NCI-H345 treated with DMSO at 0.1 percent for 48 hours (cell line): ENCODE data around the gene DENND11.

Source experiments
- DNase-seq: peaks from one replicate; lab custom pipeline; 2025; ENCODE audit not compliant: unreplicated experiment; lab: John Stamatoyannopoulos, UW

DENND11 gene, protein sequence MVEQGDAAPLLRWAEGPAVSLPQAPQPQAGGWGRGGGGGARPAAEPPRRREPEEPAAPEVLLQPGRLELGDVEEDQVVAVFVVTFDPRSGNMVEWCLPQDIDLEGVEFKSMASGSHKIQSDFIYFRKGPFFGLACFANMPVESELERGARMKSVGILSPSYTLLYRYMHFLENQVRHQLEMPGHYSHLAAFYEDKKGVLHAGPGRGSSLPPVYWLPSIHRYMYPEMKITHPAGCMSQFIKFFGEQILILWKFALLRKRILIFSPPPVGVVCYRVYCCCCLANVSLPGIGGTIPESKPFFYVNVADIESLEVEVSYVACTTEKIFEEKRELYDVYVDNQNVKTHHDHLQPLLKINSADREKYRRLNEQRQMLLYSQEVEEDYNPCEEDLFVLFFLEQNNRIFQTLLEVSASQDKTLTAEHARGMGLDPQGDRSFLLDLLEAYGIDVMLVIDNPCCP

GRCh38 chr7:141702047-141702567, at the start of gene DENND11:
TSS of gene DENND11 (minus strand) at chr7:141702166. CDS start at chr7:141702153, 13 bp downstream.
- peak; percentile 42 for DNase-seq

- no peak for DNase-seq
Observed at GRCh38 chr7:141748396-141748795, 46.4 kb upstream of the DENND11 start.

GRCh38 chr7:141744131-141744530, 42.2 kb upstream of the DENND11 start:
- DNase-seq, result no peak

DNA sequence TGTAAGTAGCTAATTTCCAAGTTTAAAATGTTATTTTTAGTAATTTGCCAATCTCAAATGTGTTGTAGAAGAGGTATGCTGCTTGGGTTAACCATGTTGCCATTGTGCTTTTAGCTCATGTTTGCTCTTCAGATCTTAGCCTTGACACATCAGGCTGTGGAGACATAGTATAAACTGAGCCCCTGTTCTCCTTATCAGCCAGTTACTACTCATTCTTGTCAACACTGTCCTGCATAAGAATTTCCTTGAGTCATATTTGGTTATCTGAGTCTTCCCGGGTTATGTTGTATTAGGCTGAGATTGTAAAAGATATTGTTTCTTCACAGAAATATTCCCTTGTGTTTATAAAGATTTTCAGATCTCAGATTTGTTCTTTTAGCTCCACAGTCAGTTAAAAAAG, 40.3 kb upstream of the DENND11 start:
- DNase-seq, result no peak

DNA sequence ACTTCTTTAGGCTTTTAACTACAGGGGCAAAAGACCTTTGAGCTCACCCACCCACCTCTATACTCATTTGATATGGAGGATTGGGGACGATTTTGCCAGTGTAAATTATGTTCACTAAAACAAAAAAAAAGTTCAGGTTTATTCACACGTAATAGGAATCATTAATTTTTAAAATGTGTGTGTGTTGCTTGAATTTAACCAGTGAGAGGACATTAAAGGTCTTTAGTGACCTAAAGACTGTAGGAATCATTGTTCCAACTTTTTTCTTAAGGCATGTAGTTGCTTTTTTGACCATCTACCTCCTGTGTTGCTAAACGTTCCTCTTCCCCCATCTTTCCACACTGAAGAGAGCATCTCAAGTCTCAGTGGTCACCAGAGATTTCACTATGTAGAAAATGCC, 37.3 kb upstream of the DENND11 start:
- no peak for DNase-seq

DNA sequence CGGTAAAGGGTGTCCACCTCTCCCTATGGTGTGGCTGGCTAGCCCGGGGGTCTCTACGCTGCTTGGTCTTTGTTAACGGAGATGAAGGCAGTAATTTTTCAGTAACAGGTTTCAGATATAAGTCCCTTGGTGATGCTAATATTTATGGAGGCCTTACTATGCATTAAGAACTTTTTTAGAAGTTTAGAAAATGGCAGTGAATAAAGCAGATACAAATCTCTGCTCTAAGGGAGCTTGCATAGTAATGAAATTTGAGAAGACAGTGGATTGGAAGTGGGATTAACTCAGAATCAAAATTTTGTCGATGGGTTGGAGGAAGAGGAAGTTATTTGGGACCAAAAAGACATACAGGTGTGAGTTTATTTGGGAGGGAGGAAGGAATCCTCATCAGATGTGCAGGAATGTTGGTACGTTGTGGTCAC, 36.6 kb upstream of the DENND11 start:
- DNase-seq, result no peak

DNA sequence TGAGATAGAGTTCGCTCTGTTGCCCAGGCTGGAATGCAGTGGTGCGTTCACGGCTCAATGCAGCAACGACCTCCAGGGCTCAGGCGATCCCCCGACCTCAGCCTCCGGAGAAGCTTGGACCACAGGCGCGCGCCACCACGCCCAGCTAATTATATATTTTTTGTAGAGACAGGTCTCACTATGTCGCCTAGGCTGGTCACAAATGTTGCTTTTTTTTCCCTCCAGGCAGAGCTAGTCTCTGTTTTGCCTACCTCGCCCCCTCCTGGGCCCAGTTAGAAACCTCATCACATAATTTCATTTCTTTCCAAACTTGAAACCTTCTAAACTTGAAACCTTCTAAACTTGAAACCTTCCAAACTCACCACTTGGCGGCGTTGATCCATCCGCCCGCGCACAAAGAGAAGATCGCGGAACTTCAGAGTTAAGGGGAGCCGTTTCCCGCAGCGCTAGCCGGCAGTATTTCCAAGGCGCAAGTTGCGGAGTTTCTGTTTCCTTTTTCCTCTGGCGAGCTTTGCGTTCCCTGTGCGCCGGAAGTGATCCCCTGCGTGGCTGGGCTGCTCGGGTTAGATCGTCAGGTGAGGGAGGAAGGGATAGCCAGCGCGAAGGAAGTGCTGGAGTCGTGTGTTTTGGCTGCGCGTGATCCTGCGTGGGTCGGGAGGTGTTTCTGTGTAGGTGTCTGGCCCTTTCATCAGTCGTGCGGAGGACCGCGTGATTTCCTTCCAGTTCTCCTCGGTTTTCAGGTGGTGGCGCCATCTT, 36.0 kb upstream of the DENND11 start, which contains the start of gene SSBP1:
Gene SSBP1, plus strand, starts transcription at position 523 of the 756 bp plus-strand sequence. CDS start 809 bp downstream, outside the sequence.
- DNase-seq, result peak; percentile 94

DNA sequence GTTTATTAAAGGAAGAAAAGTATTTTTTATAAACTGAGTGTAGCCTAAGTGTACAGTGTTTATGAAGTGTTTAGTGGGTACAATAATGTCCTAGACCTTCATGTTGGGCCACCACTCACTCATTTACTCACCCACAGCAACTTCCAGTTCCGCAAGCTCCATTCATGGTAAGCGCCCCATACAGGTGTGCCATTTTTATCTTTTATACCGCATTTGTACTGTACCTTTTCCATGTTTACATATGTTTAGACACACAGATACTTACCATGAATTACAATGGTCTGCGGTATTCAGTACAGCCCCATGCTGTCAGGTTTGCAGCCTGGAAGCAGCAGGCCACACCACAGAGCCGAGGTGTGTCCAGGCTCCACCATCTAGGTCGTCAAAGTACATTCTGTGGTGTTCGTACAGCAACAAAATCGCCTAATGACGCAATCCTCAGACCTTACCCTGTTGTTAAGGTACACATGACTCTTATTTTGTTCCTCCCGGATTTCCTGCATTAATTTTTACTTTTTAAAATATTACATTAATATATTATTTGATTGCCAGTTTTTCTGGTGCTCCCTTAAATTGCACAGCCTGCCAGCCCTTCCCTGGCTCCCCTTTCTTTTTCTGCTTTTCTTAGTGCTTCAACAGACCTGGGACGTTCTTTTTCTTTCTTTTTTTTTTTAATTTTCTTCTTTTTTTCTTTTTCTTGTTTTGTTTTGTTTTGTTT, 35.3 kb upstream of the DENND11 start:
- no peak for DNase-seq

GRCh38 chr7:141731476-141732149, 29.6 kb upstream of the DENND11 start:
- no peak for DNase-seq

- no peak for DNase-seq
Observed at GRCh38 chr7:141729020-141729419, 27.1 kb upstream of the DENND11 start.

GRCh38 chr7:141722529-141722928, 20.6 kb upstream of the DENND11 start:
- no peak for DNase-seq

DNA sequence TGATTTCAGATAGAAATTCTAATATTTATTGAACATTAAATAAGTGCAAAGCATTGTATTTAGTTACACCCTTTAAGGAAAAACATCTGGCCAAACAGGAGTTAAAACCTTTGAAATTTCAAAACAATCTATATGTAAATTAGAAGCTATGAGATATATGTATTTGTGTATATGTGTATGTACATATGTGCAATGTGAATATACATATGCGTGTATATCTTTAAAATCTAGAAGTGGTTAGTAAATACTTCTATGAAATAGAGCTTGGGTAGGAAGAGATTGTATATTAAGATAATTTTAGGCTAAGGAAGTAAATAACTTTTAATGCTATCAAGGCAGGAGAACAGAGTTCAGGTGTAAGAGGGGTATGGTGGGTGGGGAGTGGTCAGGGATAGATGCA, 15.5 kb upstream of the DENND11 start:
- no peak for DNase-seq

DNA sequence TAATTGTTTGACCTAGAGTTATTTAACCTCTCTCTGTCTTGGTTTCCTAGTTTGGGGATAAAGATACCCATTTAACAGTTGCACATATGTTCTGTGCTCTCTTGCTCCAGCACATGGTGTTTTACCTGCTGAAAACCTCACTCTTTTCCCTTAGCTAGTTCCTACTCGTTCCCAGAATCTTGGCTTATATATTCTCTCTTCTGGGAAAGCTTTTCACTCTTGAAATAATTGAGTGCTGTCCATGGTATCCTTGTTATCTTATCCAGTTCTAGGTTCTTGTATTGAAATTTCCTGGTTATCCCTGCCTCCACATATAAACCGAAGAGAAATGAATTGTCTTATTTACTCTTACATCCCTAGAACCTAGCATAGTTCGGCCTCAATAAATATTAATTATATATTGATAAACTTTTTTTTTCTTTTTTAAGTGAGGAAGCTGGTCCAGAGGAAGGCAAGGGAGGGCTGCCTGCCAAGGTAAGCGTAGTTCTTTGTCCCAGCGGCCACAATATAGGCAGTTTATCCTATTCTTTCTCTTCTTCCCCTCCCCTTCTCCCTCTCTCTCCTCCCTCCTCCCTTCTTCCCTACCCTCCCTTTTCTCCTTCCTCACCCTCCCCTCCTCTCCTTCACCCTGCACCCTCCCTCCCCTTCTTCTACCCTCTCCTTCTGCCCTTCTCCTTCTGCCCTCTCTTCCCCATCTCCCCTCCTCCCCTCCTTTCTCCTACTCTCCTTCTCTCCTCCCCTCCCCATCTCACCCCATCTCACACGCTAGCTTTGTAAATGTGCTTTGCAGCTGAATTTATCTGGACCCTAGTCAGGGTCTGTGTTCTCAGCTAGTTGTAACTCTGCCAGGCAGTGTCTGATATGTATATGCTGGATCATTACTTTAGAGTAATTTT, 14.1 kb upstream of the DENND11 start:
- DNase-seq, result no peak

- DNase-seq, result no peak
Observed at GRCh38 chr7:141715018-141715417, 13.1 kb upstream of the DENND11 start.

- no peak for DNase-seq
Observed at GRCh38 chr7:141714571-141714970, 12.6 kb upstream of the DENND11 start.

DNA sequence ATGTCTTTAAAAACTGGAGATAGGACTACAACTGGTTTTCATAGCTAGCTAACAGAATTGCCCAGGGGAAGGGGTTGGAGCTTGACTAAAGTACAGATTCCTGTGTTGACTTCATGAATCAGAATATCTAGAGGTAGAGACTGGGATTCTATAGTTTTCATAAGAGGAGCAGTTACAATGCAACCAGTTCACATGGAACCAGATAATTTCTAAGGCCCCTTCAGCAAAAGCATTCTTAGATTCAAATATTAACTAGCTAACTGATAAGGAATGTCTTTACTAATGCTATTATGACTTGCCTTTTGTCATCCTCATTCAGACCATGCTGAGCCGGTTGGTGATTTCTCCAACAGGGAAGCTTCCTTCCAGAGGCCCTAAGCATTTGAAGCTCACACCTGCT, 11.9 kb upstream of the DENND11 start:
- DNase-seq, result no peak

GRCh38 chr7:141712603-141713255, 10.8 kb upstream of the DENND11 start:
- DNase-seq, result no peak

GRCh38 chr7:141710301-141710700, 8.3 kb upstream of the DENND11 start:
- DNase-seq, result no peak

DNA sequence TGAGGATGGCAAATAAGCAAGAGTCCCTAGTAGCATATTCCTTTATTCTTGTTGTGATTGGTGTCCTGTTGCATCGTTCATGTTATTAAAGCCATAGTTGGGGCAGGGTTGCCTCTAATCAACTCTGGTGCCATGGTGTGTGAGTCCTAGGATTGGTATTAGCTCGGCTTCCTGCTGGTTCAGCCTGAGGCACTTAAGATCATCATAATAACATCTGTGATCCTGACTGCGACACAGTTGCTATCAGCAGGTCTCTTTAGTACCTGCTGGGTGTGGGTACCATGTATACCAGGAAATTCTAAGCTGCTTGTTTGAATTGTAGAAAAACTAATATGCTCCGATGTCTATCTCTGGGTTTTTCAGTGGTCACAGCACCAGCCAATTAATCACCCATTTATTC, 7.8 kb upstream of the DENND11 start:
- DNase-seq, result no peak
